ENCODE measurements around the gene TMEM178A. TPM values are rescaled to one million over a fixed set of nuclear protein-coding genes. Genes with fewer than 3 reads are reported as not detected.

TMEM178A gene
- total RNA-seq, 2 experiments from 2014 or later, result 0.25 to 0.38 TPM

DNA sequence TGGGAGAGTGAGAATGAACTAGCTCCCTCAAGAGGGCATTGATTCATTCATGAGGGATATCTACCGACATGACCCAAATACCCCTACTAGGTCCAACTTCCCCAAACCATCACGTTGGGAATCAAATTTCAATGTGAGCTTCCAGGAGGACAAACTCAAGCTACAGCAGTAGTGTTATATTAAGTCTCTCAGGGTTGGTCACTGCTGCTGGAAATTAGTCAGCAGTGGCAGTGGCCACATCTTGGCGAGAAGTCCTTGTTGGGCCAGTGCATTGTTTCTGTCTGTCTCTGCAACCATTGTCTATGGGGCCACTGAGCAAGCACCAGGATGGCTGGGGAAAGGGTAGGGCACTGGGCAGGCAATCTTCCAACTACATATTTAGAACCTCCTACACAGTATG, 65.8 kb downstream of the TMEM178A start:
- Histone ChIP-seq H3K9me2 (ENCODE audit: insufficient read depth, low read length) (no peaks in the 10 kb centered on the region), H3K4me3 (ENCODE audit: low read depth, low read length, poor library complexity, severe bottlenecking) (no peak overlapping the region), H4K20me1 (ENCODE audit: insufficient read depth, low read length) (no peaks in the 10 kb centered on the region), H3K4me2 (ENCODE audit: low read length) (no peak overlapping the region), H3K27ac (ENCODE audit: low read depth, low read length, poor library complexity, severe bottlenecking) (no peak overlapping the region), H3K4me1 (ENCODE audit: insufficient read depth, low read length, poor library complexity, severe bottlenecking) (no peaks in the 10 kb centered on the region), H3K9me3 (ENCODE audit: low read length) (no peaks in the 10 kb centered on the region), H2AFZ (ENCODE audit: low read length) (no peak overlapping the region), H3K79me2 (ENCODE audit: insufficient read depth, low read depth, low read length) (no peaks in the 10 kb centered on the region), H3K36me3 (ENCODE audit: insufficient read depth, low read length) (peaks cover 63% of the 10 kb centered on the region)
- intact Hi-C loops (cut with micrococcal nuclease; ENCODE audit: unreplicated experiment), result loop anchor here (10.0 kb wide), 1 partner anchor 677 kb away; no protein-coding TSS in a partner anchor
- BruUV-seq (replicated peaks), result no TSS peak
- ChIA-PET CTCF (ENCODE audit: unreplicated experiment) (no interaction called here), POLR2A (no interaction called here)
- no peak for DNase-seq (ENCODE audit: low spot score)
- TF ChIP-seq, protein P1, sequence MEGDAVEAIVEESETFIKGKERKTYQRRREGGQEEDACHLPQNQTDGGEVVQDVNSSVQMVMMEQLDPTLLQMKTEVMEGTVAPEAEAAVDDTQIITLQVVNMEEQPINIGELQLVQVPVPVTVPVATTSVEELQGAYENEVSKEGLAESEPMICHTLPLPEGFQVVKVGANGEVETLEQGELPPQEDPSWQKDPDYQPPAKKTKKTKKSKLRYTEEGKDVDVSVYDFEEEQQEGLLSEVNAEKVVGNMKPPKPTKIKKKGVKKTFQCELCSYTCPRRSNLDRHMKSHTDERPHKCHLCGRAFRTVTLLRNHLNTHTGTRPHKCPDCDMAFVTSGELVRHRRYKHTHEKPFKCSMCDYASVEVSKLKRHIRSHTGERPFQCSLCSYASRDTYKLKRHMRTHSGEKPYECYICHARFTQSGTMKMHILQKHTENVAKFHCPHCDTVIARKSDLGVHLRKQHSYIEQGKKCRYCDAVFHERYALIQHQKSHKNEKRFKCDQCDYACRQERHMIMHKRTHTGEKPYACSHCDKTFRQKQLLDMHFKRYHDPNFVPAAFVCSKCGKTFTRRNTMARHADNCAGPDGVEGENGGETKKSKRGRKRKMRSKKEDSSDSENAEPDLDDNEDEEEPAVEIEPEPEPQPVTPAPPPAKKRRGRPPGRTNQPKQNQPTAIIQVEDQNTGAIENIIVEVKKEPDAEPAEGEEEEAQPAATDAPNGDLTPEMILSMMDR (conservative IDR thresholded peaks at IDR 0.05; ENCODE audit: low read length), result no peak
- no peak for TF ChIP-seq EZH2phosphoT487 (IDR thresholded peaks at IDR 0.05; ENCODE audit: borderline replicate concordance, low read depth, low read length)

DNA sequence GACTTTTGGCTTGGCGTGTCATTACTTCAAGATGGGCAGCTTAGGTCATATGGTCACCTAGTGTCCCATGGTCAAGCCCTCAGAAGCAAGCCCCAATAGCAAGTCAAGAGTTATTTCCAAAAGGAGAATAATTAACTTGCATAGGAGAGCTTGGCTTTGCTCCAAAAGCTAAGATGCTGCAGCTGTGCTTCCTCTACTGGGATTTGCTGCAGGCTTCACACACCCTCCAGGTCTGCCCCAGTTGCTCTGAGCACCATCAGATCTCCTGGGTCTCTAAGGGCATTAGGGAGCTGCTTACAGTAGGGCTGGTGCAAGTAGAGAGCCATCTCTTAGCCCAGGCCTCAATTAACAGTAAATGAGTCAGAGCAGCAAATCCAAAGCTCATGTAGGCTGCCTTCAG, 66.8 kb downstream of the TMEM178A start:
- ChIA-PET CTCF (ENCODE audit: unreplicated experiment) (no interaction called here), POLR2A (interaction anchor here (0.5 to 1.1 kb wide), 2 partner anchors 16 to 442 kb away, joined by 3 to 5 read pairs; no protein-coding TSS in a partner anchor)
- Histone ChIP-seq H3K4me3 (ENCODE audit: low read depth, low read length, poor library complexity, severe bottlenecking) (no peak overlapping the region), H3K4me2 (ENCODE audit: low read length) (no peak overlapping the region), H3K79me2 (ENCODE audit: insufficient read depth, low read depth, low read length) (no peaks in the 10 kb centered on the region), H3K9me2 (ENCODE audit: insufficient read depth, low read length) (no peaks in the 10 kb centered on the region), H2AFZ (ENCODE audit: low read length) (no peak overlapping the region), H3K27ac (ENCODE audit: low read depth, low read length, poor library complexity, severe bottlenecking) (no peak overlapping the region), H4K20me1 (ENCODE audit: insufficient read depth, low read length) (no peaks in the 10 kb centered on the region), H3K4me1 (ENCODE audit: insufficient read depth, low read length, poor library complexity, severe bottlenecking) (no peaks in the 10 kb centered on the region), H3K36me3 (ENCODE audit: insufficient read depth, low read length) (peaks cover 71% of the 10 kb centered on the region), H3K9me3 (ENCODE audit: low read length) (no peaks in the 10 kb centered on the region)
- no peak for DNase-seq (ENCODE audit: low spot score)
- BruUV-seq (replicated peaks), result no TSS peak
- TF ChIP-seq, protein P1 (conservative IDR thresholded peaks at IDR 0.05; ENCODE audit: low read length), result no peak
- TF ChIP-seq EZH2phosphoT487 (IDR thresholded peaks at IDR 0.05; ENCODE audit: borderline replicate concordance, low read depth, low read length), result no peak
- intact Hi-C loops (cut with micrococcal nuclease; ENCODE audit: unreplicated experiment), result loop anchor here (10.0 kb wide), 1 partner anchor 678 kb away; no protein-coding TSS in a partner anchor

DNA sequence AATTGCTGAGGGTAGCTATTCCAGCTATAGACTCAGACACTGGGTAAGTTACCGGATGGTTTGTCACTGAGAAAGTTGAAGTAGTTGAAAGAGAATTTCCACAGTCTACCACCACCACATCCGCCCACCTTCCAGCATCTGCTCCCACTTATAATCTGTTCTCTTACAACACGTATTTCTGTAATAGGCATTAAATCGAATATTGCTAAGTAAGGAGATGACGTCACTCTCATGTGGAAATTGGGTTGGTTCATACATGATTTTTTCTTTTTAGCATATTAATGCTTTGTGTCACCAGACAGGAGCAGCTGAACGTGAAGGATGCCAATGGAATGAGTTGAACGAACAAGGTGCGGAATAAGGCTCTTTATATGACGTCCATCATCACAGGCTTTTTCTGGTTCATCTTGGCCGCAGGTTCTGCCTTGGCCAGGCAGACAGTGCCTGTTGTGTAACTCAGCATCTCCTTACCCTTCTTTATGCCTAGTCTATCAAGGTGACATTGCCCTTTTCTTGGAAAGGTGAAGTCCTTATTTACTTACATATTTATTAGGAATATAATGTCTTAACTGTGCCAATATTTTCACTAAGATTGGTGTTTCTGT, 67.5 kb downstream of the TMEM178A start:
- no peak overlapping the region for H2AFZ ChIP-seq (ENCODE audit: low read length)
- no peak for DNase-seq (ENCODE audit: low spot score)
- no peak overlapping the region for H3K4me2 ChIP-seq (ENCODE audit: low read length)
- no peaks in the 10 kb centered on the region for H3K9me3 ChIP-seq (ENCODE audit: low read length)
- H4K20me1 ChIP-seq (ENCODE audit: insufficient read depth, low read length), result no peaks in the 10 kb centered on the region
- POLR2A ChIA-PET, result interaction anchor here (0.5 to 1.1 kb wide), 4 partner anchors 11 to 443 kb away, joined by 3 to 5 read pairs (median 4); no protein-coding TSS in a partner anchor
- intact Hi-C loops (cut with micrococcal nuclease; ENCODE audit: unreplicated experiment), result loop anchor here (10.0 kb wide), 1 partner anchor 678 kb away; no protein-coding TSS in a partner anchor
- H3K27ac ChIP-seq (ENCODE audit: low read depth, low read length, poor library complexity, severe bottlenecking), result no peak overlapping the region
- H3K79me2 ChIP-seq (ENCODE audit: insufficient read depth, low read depth, low read length), result no peaks in the 10 kb centered on the region
- BruUV-seq (replicated peaks), result no TSS peak
- no peaks in the 10 kb centered on the region for H3K9me2 ChIP-seq (ENCODE audit: insufficient read depth, low read length)
- TF ChIP-seq, protein P1 (conservative IDR thresholded peaks at IDR 0.05; ENCODE audit: low read length), result no peak
- no peak for TF ChIP-seq EZH2phosphoT487 (IDR thresholded peaks at IDR 0.05; ENCODE audit: borderline replicate concordance, low read depth, low read length)
- H3K36me3 ChIP-seq (ENCODE audit: insufficient read depth, low read length), result peaks cover 78% of the 10 kb centered on the region
- CTCF ChIA-PET (ENCODE audit: unreplicated experiment), result no interaction called here
- H3K4me3 ChIP-seq (ENCODE audit: low read depth, low read length, poor library complexity, severe bottlenecking), result no peak overlapping the region
- H3K4me1 ChIP-seq (ENCODE audit: insufficient read depth, low read length, poor library complexity, severe bottlenecking), result no peaks in the 10 kb centered on the region
